H1 (cell line): ENCODE data around the gene TAF9. TPM values are rescaled to one million over a fixed set of nuclear protein-coding genes. Genes with fewer than 3 reads are reported as not detected.

ENCODE experiments used
- CTCF ChIA-PET: fragments of 300-600 bp; sonication (Branson Sonifier 250); formaldehyde crosslinking; loops from one replicate; lab custom pipeline; 2021; ENCODE audit not compliant: partially characterized antibody; lab: Charles Lee
- POLR2A ChIA-PET: fragments of 300-600 bp; sonication (Branson Sonifier 250); formaldehyde crosslinking; loops from one replicate; lab custom pipeline; 2021; ENCODE audit warnings: inconsistent platforms; ENCODE audit not compliant: partially characterized antibody; lab: Charles Lee
- DNase-seq, 2 experiments: peaks; one replicate each; pipeline versions ENCODE4 v3.0.0 to v3.0.0-alpha.2; 2010 to 2022; ENCODE audit warnings: low spot score in 2 of 2, low read depth in 1 of 2, mixed read lengths in 1 of 2
- FAIRE-seq: peaks from 2 replicates; lab custom pipeline; 2011; peaks lifted over from hg19 to GRCh38; lab: Jason Lieb, UNC
- H2AFZ ChIP-seq: 2 replicates; pipeline ENCODE4 v1.8.1; 2012; ENCODE audit warnings: low read length, inconsistent platforms
- H2AK5ac ChIP-seq: 2 replicates; pipeline ENCODE4 v1.6.1; 2013; ENCODE audit warnings: low read depth, low read length
- H2BK120ac ChIP-seq: replicated peaks from 2 replicates; pipeline ENCODE3; 2013; ENCODE audit warnings: low read depth, low read length, inconsistent platforms
- H2BK12ac ChIP-seq: 2 replicates; pipeline ENCODE4 v1.6.1; 2013; ENCODE audit warnings: low read depth, low read length
- H2BK15ac ChIP-seq: 2 replicates; pipeline ENCODE4 v1.6.1; 2013; ENCODE audit warnings: low read length
- H2BK20ac ChIP-seq: 2 replicates; pipeline ENCODE4 v1.6.1; 2013; ENCODE audit warnings: low read length
- H2BK5ac ChIP-seq: 2 replicates; pipeline ENCODE4 v1.6.1; 2013; ENCODE audit warnings: low read depth, low read length
- H3K14ac ChIP-seq: 2 replicates; pipeline ENCODE4 v1.6.1; 2013; ENCODE audit warnings: inconsistent platforms; ENCODE audit not compliant: insufficient read length
- H3K18ac ChIP-seq: 2 replicates; pipeline ENCODE4 v1.6.1; 2013; ENCODE audit warnings: low read length; ENCODE audit errors: extremely low read depth
- H3K23ac ChIP-seq: 2 replicates; pipeline ENCODE4 v1.6.1; 2013; ENCODE audit warnings: inconsistent platforms; ENCODE audit not compliant: insufficient read length
- H3K23me2 ChIP-seq: 2 replicates; pipeline ENCODE4 v1.6.1; 2013; ENCODE audit warnings: low read depth, low read length
- H3K27ac ChIP-seq: 2 replicates; pipeline ENCODE4 v1.6.1; 2011; ENCODE audit warnings: low read depth, low read length, inconsistent platforms
- H3K27me3 ChIP-seq, 4 experiments: replicated peaks in 1 of 4; 1 replicate in 1 of 4; 2 replicates in 3 of 4; pipeline versions ENCODE4 v1.6.1 to v1.8.1; 2011 to 2013; ENCODE audit warnings: low read length in 3 of 4, mild to moderate bottlenecking in 3 of 4, inconsistent platforms in 2 of 4, mixed read lengths in 2 of 4, moderate library complexity in 1 of 4; ENCODE audit not compliant: control insufficient read depth in 3 of 4, insufficient read depth in 3 of 4; ENCODE audit errors: extremely low read depth in 1 of 4
- H3K36me3 ChIP-seq, 4 experiments: 2 replicates each; pipeline versions ENCODE4 v1.6.1 to v1.8.1; 2011 to 2013; ENCODE audit warnings: mild to moderate bottlenecking in 4 of 4, low read length in 3 of 4, moderate library complexity in 2 of 4, control low read depth in 1 of 4, inconsistent platforms in 1 of 4; ENCODE audit not compliant: insufficient read depth in 4 of 4, control insufficient read depth in 2 of 4
- H3K4ac ChIP-seq: replicated peaks from 2 replicates; pipeline ENCODE3; 2013; ENCODE audit warnings: low read length, low read depth, mixed read lengths, inconsistent platforms; ENCODE audit not compliant: insufficient read length
- H3K4me1 ChIP-seq, 4 experiments: replicated peaks in 1 of 4; 1 replicate in 1 of 4; 2 replicates in 3 of 4; pipeline versions ENCODE4 v1.6.1 to v1.8.1; 2011 to 2013; ENCODE audit warnings: low read length in 3 of 4, inconsistent platforms in 2 of 4, mixed read lengths in 1 of 4; ENCODE audit not compliant: insufficient read depth in 4 of 4, control insufficient read depth in 3 of 4
- H3K4me2 ChIP-seq, 2 experiments: 2 replicates each; pipeline versions ENCODE4 v1.6.1 to v1.8.1; 2011 to 2013; ENCODE audit warnings: low read depth in 2 of 2, low read length in 2 of 2, control low read depth in 1 of 2, inconsistent platforms in 1 of 2, mild to moderate bottlenecking in 1 of 2; ENCODE audit not compliant: insufficient read depth in 1 of 2
- H3K4me3 ChIP-seq, 4 experiments: fragments of 200-600, 300-600 bp in 1 of 4; sonication (generic), shearing (Covaris generic), sonication (Bioruptor Twin) in 1 of 4; 2 replicates each; pipeline versions ENCODE4 v1.5.1 to v1.8.1; 2011 to 2016; ENCODE audit warnings: low read length in 4 of 4, low read depth in 3 of 4, control low read depth in 2 of 4, inconsistent platforms in 2 of 4, mild to moderate bottlenecking in 2 of 4, mixed read lengths in 1 of 4, moderate library complexity in 1 of 4; ENCODE audit not compliant: insufficient read depth in 2 of 4; ENCODE audit errors: extremely low read depth in 1 of 4
- H3K56ac ChIP-seq: replicated peaks from 2 replicates; pipeline ENCODE3; 2013; ENCODE audit warnings: low read depth, mild to moderate bottlenecking, mixed read lengths, low read length, inconsistent platforms; ENCODE audit not compliant: insufficient read length
- H3K79me1 ChIP-seq: 2 replicates; pipeline ENCODE4 v1.6.1; 2013; ENCODE audit warnings: low read depth, low read length, control low read depth
- H3K79me2 ChIP-seq, 2 experiments: 2 replicates each; pipeline versions ENCODE4 v1.6.1 to v1.8.1; 2012 to 2013; ENCODE audit warnings: low read length in 2 of 2, mild to moderate bottlenecking in 2 of 2, inconsistent platforms in 1 of 2; ENCODE audit not compliant: insufficient read depth in 2 of 2, control insufficient read depth in 1 of 2
- H3K9ac ChIP-seq, 4 experiments: replicated peaks in 1 of 4; 1 replicate in 1 of 4; 2 replicates in 3 of 4; pipeline versions ENCODE4 v1.6.1 to v1.8.1; 2011 to 2013; ENCODE audit warnings: low read depth in 3 of 4, low read length in 3 of 4, control low read depth in 2 of 4, mild to moderate bottlenecking in 2 of 4, moderate library complexity in 2 of 4, inconsistent platforms in 1 of 4; ENCODE audit errors: extremely low read depth in 1 of 4
- H3K9me3 ChIP-seq, 2 experiments: 2 replicates each; pipeline versions ENCODE4 v1.6.1 to v1.8.1; 2012 to 2013; ENCODE audit warnings: mild to moderate bottlenecking in 2 of 2, moderate library complexity in 2 of 2, control low read depth in 1 of 2, inconsistent platforms in 1 of 2, low read depth in 1 of 2, low read length in 1 of 2, mixed read lengths in 1 of 2; ENCODE audit not compliant: insufficient read depth in 2 of 2
- H4K20me1 ChIP-seq, 2 experiments: replicated peaks in 1 of 2; 2 replicates each; pipeline versions ENCODE3 to v1.8.1; 2011 to 2013; ENCODE audit warnings: inconsistent platforms in 2 of 2, low read length in 2 of 2, mild to moderate bottlenecking in 1 of 2; ENCODE audit not compliant: insufficient read depth in 2 of 2, control insufficient read depth in 1 of 2
- H4K5ac ChIP-seq: 2 replicates; pipeline ENCODE4 v1.6.1; 2013; ENCODE audit warnings: low read length, low read depth, mixed read lengths, inconsistent platforms; ENCODE audit not compliant: insufficient read length
- H4K8ac ChIP-seq: 2 replicates; pipeline ENCODE4 v1.8.0; 2013; ENCODE audit warnings: mild to moderate bottlenecking, moderate library complexity, low read length, inconsistent platforms; ENCODE audit not compliant: insufficient read depth; ENCODE audit errors: extremely low read depth
- H4K91ac ChIP-seq: replicated peaks from 2 replicates; pipeline ENCODE3; 2013; ENCODE audit warnings: low read length, mixed read lengths, inconsistent platforms; ENCODE audit not compliant: insufficient read length
- KDM5A ChIP-seq: fragments of 200-600 bp; IDR thresholded peaks from 2 replicates; pipeline ENCODE4 v1.7.1; 2012; ENCODE audit warnings: mild to moderate bottlenecking, low read length, inconsistent platforms, mixed read lengths
- MAFK ChIP-seq: IDR thresholded peaks from 2 replicates; pipeline ENCODE4 v1.6.1; 2012; ENCODE audit warnings: low read depth, mild to moderate bottlenecking, improper control_type of control experiment, low read length
- WGBS, 2 experiments: shearing (Covaris generic) in 1 of 2; methylation state at CpG; one replicate each; pipeline versions ENCODE4 v1.1.6 to v1.1.7; 2013 to 2015; ENCODE audit warnings: low lambda C conversion rate in 2 of 2, mixed read lengths in 2 of 2, inconsistent platforms in 1 of 2, low coverage in 1 of 2, missing lambda C conversion rate in 1 of 2; ENCODE audit not compliant: insufficient replicate concordance in 2 of 2, insufficient coverage in 1 of 2, insufficient read length in 1 of 2; ENCODE audit errors: extremely low coverage in 1 of 2, missing lambda C conversion rate in 1 of 2; 5-methylcytosine and 5-hydroxymethylcytosine counted together
- polyA plus RNA-seq, 7 experiments: library from polyadenylated mRNA; depleted of rRNA in 3 of 7; stranded (reverse) in 5 of 7; unstranded in 2 of 7; fragments of >200 nt in 5 of 7; fragments of 200-250 nt in 2 of 7; gene quantifications; 1 replicate in 5 of 7; 2 replicates in 1 of 7; 4 replicates in 1 of 7; pipeline versions ENCODE4 v1.2.1 to v1.2.3, GENCODE V29; 2011 to 2013; ENCODE audit warnings: missing spikeins in 2 of 7, mixed read lengths in 2 of 7
- total RNA-seq: library from RNA; stranded (reverse); fragmentation: NEBNext Ultra II Directional; extraction: Animal tissue kit (Norgen Biotek cat#: 25700); gene quantifications from 2 replicates; pipeline ENCODE4 v1.2.1, GENCODE V29; 2021

TAF9 gene
- total and polyA plus RNA-seq, 2 of the 8 experiments (the other 6 are each of a cell fraction or from before 2014, with no cell fraction given) = 85.1 to 135 TPM

DNA sequence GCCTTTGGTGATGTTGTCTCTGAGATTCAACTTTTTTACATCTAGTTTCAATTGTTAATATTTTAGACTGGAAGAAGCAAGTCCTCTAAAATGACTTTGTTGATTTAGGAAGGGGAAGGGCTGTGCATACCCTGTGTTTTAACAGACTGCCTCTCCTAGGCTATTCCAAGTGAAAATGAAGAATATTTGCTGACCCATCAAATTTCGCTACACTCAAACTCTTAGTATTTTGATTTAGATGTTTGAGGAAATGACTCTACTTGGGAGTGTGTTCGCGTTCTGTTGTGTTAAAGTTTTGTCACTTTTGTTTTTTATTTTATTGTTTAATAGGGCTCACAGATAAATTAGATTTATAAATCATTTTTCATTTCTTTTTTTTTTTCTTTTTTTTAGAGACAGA lies 49.2 kb upstream of the TAF9 start:
- H2AFZ ChIP-seq = no peak overlapping the region
- peaks cover 0 to 2% of the 10 kb centered on the region in 2 experiments for H4K20me1 ChIP-seq
- H2BK120ac ChIP-seq = no peak overlapping the region
- H3K23ac ChIP-seq = no peak overlapping the region
- H3K4me1 ChIP-seq = no peaks in the 10 kb centered on the region; a peak in 2 of 7 replicates
- H3K9ac ChIP-seq = no peak overlapping the region
- H2BK15ac ChIP-seq = no peak overlapping the region
- H3K18ac ChIP-seq = no peak overlapping the region
- no peak overlapping the region for H2BK20ac ChIP-seq
- H4K91ac ChIP-seq = no peak overlapping the region
- no peak overlapping the region for H3K27ac ChIP-seq
- H4K8ac ChIP-seq = no peak overlapping the region
- TF ChIP-seq KDM5A (no peak), MAFK (peak; percentile 90)
- TF ChIP-seq, all 59 proteins: peak for 1
- Histone ChIP-seq H2AK5ac (no peak overlapping the region), H3K56ac (no peak overlapping the region), H3K14ac (no peak overlapping the region), H3K9me3 (0 out of 4 replicates have a peak, but pooled peaks cover 0 to 4% of the 10 kb centered on the region in 2 experiments), H3K4me3 (no peak overlapping the region), H3K79me2 (peaks cover 0 to 7% of the 10 kb centered on the region in 2 experiments; a peak in 2 of 4 replicates), H2BK5ac (no peak overlapping the region), H3K23me2 (peaks cover 9% of the 10 kb centered on the region), H4K5ac (no peak overlapping the region), H3K27me3 (no peaks in the 10 kb centered on the region), H3K4ac (no peak overlapping the region), H3K36me3 (peaks cover 0 to 24% (median 8%) of the 10 kb centered on the region in 4 experiments; a peak in 4 of 8 replicates), H2BK12ac (no peak overlapping the region), H3K4me2 (no peak overlapping the region), H3K79me1 (no peaks in the 10 kb centered on the region; the same call in 1 of the 2 replicates)
- DNase-seq = no peak
- POLR2A ChIA-PET = no interaction called here
- no peak for FAIRE-seq
- WGBS, 2 experiments = 89% methylated on average over 3 of the region's 3 CpGs; no CpG with 5 or more reads in 1 of the 2 experiments
- CTCF ChIA-PET = no interaction called here
